ENCODE measurements around the gene EIPR1. TPM values are rescaled to one million over a fixed set of nuclear protein-coding genes. Genes with fewer than 3 reads are reported as not detected.
A peak's percentile ranks its signal among the peaks of the same experiment; 100 is the strongest.

The EIPR1 gene
- total and polyA plus RNA-seq, 2 experiments from 2014 or later = 17.4 to 46.3 TPM

GRCh38 chr2:3343012-3343411, 34.6 kb downstream of the EIPR1 start:
- Mint-ChIP-seq H3K27me3 (ENCODE audit: insufficient read depth, low read depth, poor library complexity) (peaks cover 5% of the 10 kb centered on the region), H3K36me3 (ENCODE audit: low read depth) (peaks cover 25% of the 10 kb centered on the region), H3K27ac (peak overlapping the region; percentile 51), H3K4me1 (peaks cover 6% of the 10 kb centered on the region; the same call in 2 of the 3 replicates), H3K9me3 (no peaks in the 10 kb centered on the region; the same call in 2 of the 3 replicates), H3K4me3 (no peak overlapping the region)
- Histone ChIP-seq H3K4me2 (no peak overlapping the region), H3K4me3 (no peak overlapping the region), H3K79me2 (replicated peaks; ENCODE audit: insufficient read depth) (no peaks in the 10 kb centered on the region), H3K36me3 (ENCODE audit: insufficient read depth) (no peaks in the 10 kb centered on the region), H3K4me1 (ENCODE audit: insufficient read depth) (no peaks in the 10 kb centered on the region), H3K9me2 (ENCODE audit: insufficient read depth) (no peaks in the 10 kb centered on the region), H3K27ac (ENCODE audit: low read depth) (no peak overlapping the region), H2AFZ (no peak overlapping the region), H4K20me1 (replicated peaks; ENCODE audit: insufficient read depth) (no peaks in the 10 kb centered on the region), H3F3A (replicated peaks; ENCODE audit: low read depth) (no peaks in the 10 kb centered on the region), H3K27me3 (ENCODE audit: insufficient read depth) (no peaks in the 10 kb centered on the region)
- DNase-seq (ENCODE audit: low spot score) (no peak), ATAC-seq (peak; percentile 73)
- TF ChIP-seq NANOG (IDR thresholded peaks at IDR 0.05; ENCODE audit: borderline replicate concordance) (no peak), ZNF331 (CRISPR knock-in tag; IDR thresholded peaks at IDR 0.05; ENCODE audit: low read depth) (no peak), EZH2 (IDR thresholded peaks at IDR 0.05; ENCODE audit: low read depth, unreplicated experiment) (no peak), ZNF114 (CRISPR knock-in tag; IDR thresholded peaks at IDR 0.05) (no peak), POLR2AphosphoS5 (IDR thresholded peaks at IDR 0.05; ENCODE audit: low read depth) (no peak), STAT1 (IDR thresholded peaks at IDR 0.05; ENCODE audit: unreplicated experiment) (no peak), EZH2phosphoT487 (IDR thresholded peaks at IDR 0.05; ENCODE audit: unreplicated experiment) (no peak), CREB1 (CRISPR knock-in tag; IDR thresholded peaks at IDR 0.05; ENCODE audit: low read depth) (no peak), ZNF462 (CRISPR knock-in tag; IDR thresholded peaks at IDR 0.05) (no peak), JUNB (IDR thresholded peaks at IDR 0.05; ENCODE audit: unreplicated experiment) (no peak)
- TF ChIP-seq, protein P1, sequence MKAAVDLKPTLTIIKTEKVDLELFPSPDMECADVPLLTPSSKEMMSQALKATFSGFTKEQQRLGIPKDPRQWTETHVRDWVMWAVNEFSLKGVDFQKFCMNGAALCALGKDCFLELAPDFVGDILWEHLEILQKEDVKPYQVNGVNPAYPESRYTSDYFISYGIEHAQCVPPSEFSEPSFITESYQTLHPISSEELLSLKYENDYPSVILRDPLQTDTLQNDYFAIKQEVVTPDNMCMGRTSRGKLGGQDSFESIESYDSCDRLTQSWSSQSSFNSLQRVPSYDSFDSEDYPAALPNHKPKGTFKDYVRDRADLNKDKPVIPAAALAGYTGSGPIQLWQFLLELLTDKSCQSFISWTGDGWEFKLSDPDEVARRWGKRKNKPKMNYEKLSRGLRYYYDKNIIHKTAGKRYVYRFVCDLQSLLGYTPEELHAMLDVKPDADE (IDR thresholded peaks at IDR 0.05) = no peak
- TF ChIP-seq, protein P2, sequence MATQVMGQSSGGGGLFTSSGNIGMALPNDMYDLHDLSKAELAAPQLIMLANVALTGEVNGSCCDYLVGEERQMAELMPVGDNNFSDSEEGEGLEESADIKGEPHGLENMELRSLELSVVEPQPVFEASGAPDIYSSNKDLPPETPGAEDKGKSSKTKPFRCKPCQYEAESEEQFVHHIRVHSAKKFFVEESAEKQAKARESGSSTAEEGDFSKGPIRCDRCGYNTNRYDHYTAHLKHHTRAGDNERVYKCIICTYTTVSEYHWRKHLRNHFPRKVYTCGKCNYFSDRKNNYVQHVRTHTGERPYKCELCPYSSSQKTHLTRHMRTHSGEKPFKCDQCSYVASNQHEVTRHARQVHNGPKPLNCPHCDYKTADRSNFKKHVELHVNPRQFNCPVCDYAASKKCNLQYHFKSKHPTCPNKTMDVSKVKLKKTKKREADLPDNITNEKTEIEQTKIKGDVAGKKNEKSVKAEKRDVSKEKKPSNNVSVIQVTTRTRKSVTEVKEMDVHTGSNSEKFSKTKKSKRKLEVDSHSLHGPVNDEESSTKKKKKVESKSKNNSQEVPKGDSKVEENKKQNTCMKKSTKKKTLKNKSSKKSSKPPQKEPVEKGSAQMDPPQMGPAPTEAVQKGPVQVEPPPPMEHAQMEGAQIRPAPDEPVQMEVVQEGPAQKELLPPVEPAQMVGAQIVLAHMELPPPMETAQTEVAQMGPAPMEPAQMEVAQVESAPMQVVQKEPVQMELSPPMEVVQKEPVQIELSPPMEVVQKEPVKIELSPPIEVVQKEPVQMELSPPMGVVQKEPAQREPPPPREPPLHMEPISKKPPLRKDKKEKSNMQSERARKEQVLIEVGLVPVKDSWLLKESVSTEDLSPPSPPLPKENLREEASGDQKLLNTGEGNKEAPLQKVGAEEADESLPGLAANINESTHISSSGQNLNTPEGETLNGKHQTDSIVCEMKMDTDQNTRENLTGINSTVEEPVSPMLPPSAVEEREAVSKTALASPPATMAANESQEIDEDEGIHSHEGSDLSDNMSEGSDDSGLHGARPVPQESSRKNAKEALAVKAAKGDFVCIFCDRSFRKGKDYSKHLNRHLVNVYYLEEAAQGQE (IDR thresholded peaks at IDR 0.05; ENCODE audit: unreplicated experiment) = no peak
